ENCODE results near the gene OR5D13.

DNA sequence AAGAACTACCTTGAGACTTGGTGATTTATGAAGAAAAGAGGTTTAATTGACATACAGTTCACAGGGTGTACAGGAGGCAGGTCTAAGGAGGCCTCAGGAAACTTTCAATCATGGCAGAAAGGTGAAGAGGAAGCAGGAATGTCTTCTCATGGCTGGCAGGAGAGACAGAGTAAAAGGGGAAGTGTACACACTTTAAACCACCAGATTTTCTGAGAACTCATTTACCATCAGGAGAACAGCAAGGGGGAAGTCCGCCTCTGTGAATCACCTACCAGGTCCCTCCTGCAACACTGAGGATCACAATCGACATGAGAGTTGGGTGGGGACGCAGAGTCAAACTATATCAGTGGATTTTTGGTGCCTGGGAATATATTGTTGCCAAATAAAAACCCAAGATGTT, 40.3 kb upstream of the OR5D13 start:
- TF ChIP-seq FOXM1 (IDR thresholded peaks at IDR 0.05; ENCODE audit: low read depth) (no peak), CTCF (IDR thresholded peaks at IDR 0.05) (no peak), GABPA (IDR thresholded peaks at IDR 0.05; ENCODE audit: low read depth) (no peak), POLR2AphosphoS5 (IDR thresholded peaks at IDR 0.05; ENCODE audit: low read depth, low read length) (no peak), EP300 (IDR thresholded peaks at IDR 0.05; ENCODE audit: borderline replicate concordance in 1 of 2, low read depth in 1 of 2, low read length in 1 of 2) (no peak), EZH2phosphoT487 (IDR thresholded peaks at IDR 0.05; ENCODE audit: borderline replicate concordance, low read depth) (no peak), JUND (IDR thresholded peaks at IDR 0.05) (no peak), RFX5 (IDR thresholded peaks at IDR 0.05; ENCODE audit: low read length) (no peak), RXRA (IDR thresholded peaks at IDR 0.05; ENCODE audit: borderline replicate concordance, low read depth) (no peak), MXI1 (IDR thresholded peaks at IDR 0.05; ENCODE audit: low read depth, low read length) (no peak), NRF1 (IDR thresholded peaks at IDR 0.05; ENCODE audit: low read depth, low read length) (no peak), SMC3 (IDR thresholded peaks at IDR 0.05; ENCODE audit: low read depth, low read length) (no peak)

Measured in SK-N-SH (cell line).